OCI-LY1 (cell line): Measurements from ENCODE around the gene HBB.

Experiments used
- H2AFZ ChIP-seq: fragments of 200-600 bp; sonication (generic), shearing (Covaris generic); 2 replicates; pipeline ENCODE4 v1.6.0; 2014; ENCODE audit warnings: antibody characterized with exemption, mild to moderate bottlenecking, low read length
- H3F3A ChIP-seq: fragments of 200-600 bp; sonication (generic), shearing (Covaris generic); 2 replicates; pipeline ENCODE4 v1.6.0; 2014; ENCODE audit warnings: mild to moderate bottlenecking, antibody characterized with exemption, low read length, moderate library complexity; ENCODE audit not compliant: insufficient read depth
- H3K27ac ChIP-seq: fragments of 200-600 bp; sonication (generic); 2 replicates; pipeline ENCODE4 v1.5.1; 2014; ENCODE audit warnings: low read length, mixed run types, mild to moderate bottlenecking, low read depth; ENCODE audit not compliant: poor library complexity, severe bottlenecking
- H3K27me3 ChIP-seq: fragments of 200-600 bp; sonication (generic); 2 replicates; pipeline ENCODE4 v1.6.0; 2014; ENCODE audit warnings: antibody characterized with exemption, mild to moderate bottlenecking, low read length, moderate library complexity; ENCODE audit not compliant: insufficient read depth
- H3K36me3 ChIP-seq: fragments of 200-600 bp; sonication (generic); 2 replicates; pipeline ENCODE4 v1.6.1; 2014; ENCODE audit warnings: mild to moderate bottlenecking, antibody characterized with exemption, low read length, moderate library complexity, mixed read lengths; ENCODE audit not compliant: insufficient read depth
- H3K4me1 ChIP-seq: fragments of 200-600 bp; sonication (generic); 2 replicates; pipeline ENCODE4 v1.5.1; 2014; ENCODE audit warnings: mild to moderate bottlenecking, low read length, moderate library complexity; ENCODE audit not compliant: insufficient read depth, severe bottlenecking
- H3K4me2 ChIP-seq: fragments of 200-600 bp; sonication (generic), shearing (Covaris generic); 2 replicates; pipeline ENCODE4 v1.6.1; 2014; ENCODE audit warnings: low read length
- H3K4me3 ChIP-seq: fragments of 200-600 bp; sonication (generic); 2 replicates; pipeline ENCODE4 v1.5.1; 2014; ENCODE audit warnings: low read length, low read depth, mild to moderate bottlenecking, mixed read lengths; ENCODE audit not compliant: poor library complexity, severe bottlenecking
- H3K79me2 ChIP-seq: fragments of 200-600 bp; shearing (Covaris generic); 2 replicates; pipeline ENCODE4 v1.6.1; 2016; ENCODE audit warnings: mixed run types, low read length, mixed read lengths; ENCODE audit not compliant: insufficient read depth
- H3K9ac ChIP-seq: fragments of 200-600 bp; sonication (generic), shearing (Covaris generic); 2 replicates; pipeline ENCODE4 v1.6.1; 2014; ENCODE audit warnings: mild to moderate bottlenecking, low read length, mixed read lengths
- H3K9me2 ChIP-seq: fragments of 200-600 bp; sonication (generic), shearing (Covaris generic); 2 replicates; pipeline ENCODE4 v1.6.1; 2014; ENCODE audit warnings: low read depth, mild to moderate bottlenecking, low read length, mixed read lengths
- H3K9me3 ChIP-seq: fragments of 200-600 bp; shearing (Covaris generic); 2 replicates; pipeline ENCODE4 v1.6.1; 2014; ENCODE audit warnings: low read length, mixed read lengths
- H4K20me1 ChIP-seq: fragments of 200-600 bp; sonication (generic), shearing (Covaris generic); 2 replicates; pipeline ENCODE4 v1.6.0; 2016; ENCODE audit warnings: mild to moderate bottlenecking, low read length; ENCODE audit not compliant: insufficient read depth
- CTCF ChIP-seq: fragments of 200-600 bp; sonication (generic), shearing (Covaris generic); IDR thresholded peaks from 2 replicates; pipeline ENCODE4 v1.5.1; 2017; ENCODE audit warnings: mild to moderate bottlenecking, antibody characterized with exemption, low read length, moderate library complexity, mixed read lengths
- EZH2 ChIP-seq: fragments of 200-600 bp; sonication (generic), shearing (Covaris generic); IDR thresholded peaks from 2 replicates; pipeline ENCODE4 v1.8.0; 2017; ENCODE audit warnings: borderline replicate concordance, mixed run types, mild to moderate bottlenecking, antibody characterized with exemption, low read length, moderate library complexity, mixed read lengths

Gene HBB

GRCh38 chr11:5242933-5243815 is 16.3 kb upstream of the HBB start:
- no peak overlapping the region for H3K4me2 ChIP-seq
- no peak overlapping the region for H3K9ac ChIP-seq
- H2AFZ ChIP-seq: no peak overlapping the region
- H3K79me2 ChIP-seq: no peaks in the 10 kb centered on the region
- TF ChIP-seq CTCF (no peak), EZH2 (no peak)
- H3F3A ChIP-seq: no peaks in the 10 kb centered on the region
- no peak overlapping the region for H3K27ac ChIP-seq
- H4K20me1 ChIP-seq: no peaks in the 10 kb centered on the region
- H3K36me3 ChIP-seq: no peaks in the 10 kb centered on the region
- no peaks in the 10 kb centered on the region for H3K4me1 ChIP-seq
- no peaks in the 10 kb centered on the region for H3K9me2 ChIP-seq
- H3K27me3 ChIP-seq: no peaks in the 10 kb centered on the region
- no peaks in the 10 kb centered on the region for H3K9me3 ChIP-seq
- no peak overlapping the region for H3K4me3 ChIP-seq

GRCh38 chr11:5242208-5242607 is 15.3 kb upstream of the HBB start:
- Histone ChIP-seq H3K27me3 (no peaks in the 10 kb centered on the region), H3K9me2 (no peaks in the 10 kb centered on the region), H3K9me3 (no peaks in the 10 kb centered on the region), H3K9ac (no peak overlapping the region), H3K4me3 (no peak overlapping the region), H3K79me2 (no peaks in the 10 kb centered on the region), H3K27ac (no peak overlapping the region), H3K36me3 (no peaks in the 10 kb centered on the region), H3K4me2 (no peak overlapping the region), H2AFZ (no peak overlapping the region), H4K20me1 (no peaks in the 10 kb centered on the region), H3K4me1 (no peaks in the 10 kb centered on the region), H3F3A (no peaks in the 10 kb centered on the region)
- TF ChIP-seq EZH2 (no peak), CTCF (no peak)

GRCh38 chr11:5241458-5241857 is 14.6 kb upstream of the HBB start:
- TF ChIP-seq EZH2: no peak
- no peak for TF ChIP-seq CTCF
- H3K4me1 ChIP-seq: no peaks in the 10 kb centered on the region
- no peaks in the 10 kb centered on the region for H3K79me2 ChIP-seq
- no peak overlapping the region for H3K9ac ChIP-seq
- no peak overlapping the region for H3K4me3 ChIP-seq
- H3K27ac ChIP-seq: no peak overlapping the region
- no peaks in the 10 kb centered on the region for H3K27me3 ChIP-seq
- H3K9me3 ChIP-seq: no peaks in the 10 kb centered on the region
- no peaks in the 10 kb centered on the region for H3F3A ChIP-seq
- H4K20me1 ChIP-seq: no peaks in the 10 kb centered on the region
- no peak overlapping the region for H2AFZ ChIP-seq
- H3K4me2 ChIP-seq: no peak overlapping the region
- H3K36me3 ChIP-seq: no peaks in the 10 kb centered on the region
- H3K9me2 ChIP-seq: no peaks in the 10 kb centered on the region
